IPS-18c (cell line): ENCODE results near the gene PAK1.
"Not testable (repeated sequence)": the region's sequence is repeated elsewhere in the genome, so short reads cannot be mapped to it uniquely, and the experiment has no call there.

Experiments
- H3K4me3 ChIP-seq: 2 replicates; pipeline ENCODE4 v1.7.0; 2013; ENCODE audit warnings: low read depth, mild to moderate bottlenecking, low read length, moderate library complexity; ENCODE audit not compliant: insufficient read depth
- H3K9me3 ChIP-seq: one replicate; pipeline ENCODE4 v1.6.1; 2013; ENCODE audit warnings: mild to moderate bottlenecking, low read length, moderate library complexity; ENCODE audit not compliant: control insufficient read depth, insufficient read depth

Gene PAK1

DNA sequence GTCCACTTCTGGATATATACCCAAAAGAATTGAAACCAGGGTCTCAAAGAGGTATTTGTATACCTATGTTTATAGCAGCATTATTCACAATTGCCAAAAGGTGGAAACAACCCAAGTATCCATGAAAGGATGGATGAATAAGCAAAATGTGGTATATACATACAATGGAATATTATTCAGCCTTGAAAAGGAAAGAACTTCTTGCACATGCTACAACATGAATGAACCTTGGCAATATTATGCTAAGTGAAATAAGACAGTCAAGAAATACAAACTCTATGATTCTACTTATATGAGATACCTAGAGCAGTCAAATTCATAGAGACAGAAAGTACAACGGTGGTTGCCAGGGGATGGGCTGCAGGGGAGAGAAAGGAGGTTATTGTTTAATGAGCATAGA, 21.6 kb upstream of the PAK1 start:
- no peaks in the 10 kb centered on the region for H3K9me3 ChIP-seq
- H3K4me3 ChIP-seq: no peak overlapping the region

DNA sequence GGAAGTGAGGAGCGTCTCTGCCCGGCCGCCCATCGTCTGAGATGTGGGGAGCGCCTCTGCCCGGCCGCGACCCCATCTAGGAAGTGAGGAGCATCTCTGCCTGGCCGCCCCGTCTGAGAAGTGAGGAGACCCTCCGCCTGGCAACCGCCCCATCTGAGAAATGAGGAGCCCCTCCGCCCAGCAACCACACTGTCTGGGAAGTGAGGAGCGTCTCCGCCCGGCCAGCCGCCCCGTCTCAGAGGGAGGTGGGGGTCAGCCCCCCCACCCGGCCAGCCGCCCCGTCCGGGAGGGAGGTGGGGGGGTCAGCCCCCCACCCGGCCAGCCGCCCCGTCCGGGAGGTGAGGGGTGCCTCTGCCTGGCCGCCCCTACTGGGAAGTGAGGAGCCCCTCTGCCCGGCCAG, 16.1 kb upstream of the PAK1 start:
- H3K4me3 ChIP-seq: not testable (repeated sequence)

DNA sequence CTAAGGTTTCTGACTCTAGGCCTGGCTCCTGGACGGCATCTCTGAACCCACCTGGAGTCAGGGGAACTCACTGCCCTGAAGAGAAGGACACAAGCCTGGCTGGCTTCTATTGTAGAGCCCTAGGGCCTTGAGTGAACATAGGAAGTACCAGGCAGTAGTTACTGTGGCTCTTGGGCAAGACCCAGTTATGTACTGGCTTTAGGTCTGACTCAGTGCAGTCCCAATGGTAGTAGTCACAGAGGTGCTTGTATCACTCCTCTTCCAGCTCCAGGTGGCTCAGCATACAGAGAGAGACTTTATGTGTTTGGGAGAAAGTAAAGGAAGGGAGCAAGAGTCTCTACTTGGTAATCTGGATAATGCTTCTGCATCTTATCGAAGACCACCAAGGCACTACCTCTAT, 13.9 kb upstream of the PAK1 start:
- Histone ChIP-seq H3K9me3 (no peaks in the 10 kb centered on the region), H3K4me3 (no peak overlapping the region)

More for the DNA sequence above, 16.1 kb upstream of the PAK1 start:
- H3K9me3 ChIP-seq: not testable (repeated sequence)

- H3K4me3 ChIP-seq: no peak overlapping the region
- no peaks in the 10 kb centered on the region for H3K9me3 ChIP-seq
Measured at GRCh38 chr11:77479746-77480352, 6.0 kb upstream of the PAK1 start.

GRCh38 chr11:77475206-77475605, 1.3 kb upstream of the PAK1 start:
- Histone ChIP-seq H3K9me3 (no peaks in the 10 kb centered on the region), H3K4me3 (no peak overlapping the region)

GRCh38 chr11:77474684-77475060, 778 bp upstream of the PAK1 start:
- Histone ChIP-seq H3K4me3 (peak overlapping the region; percentile 56; the same call in 1 of the 2 replicates), H3K9me3 (no peaks in the 10 kb centered on the region)

- Histone ChIP-seq H3K9me3 (no peaks in the 10 kb centered on the region), H3K4me3 (peak overlapping the region; percentile 86)
Measured at GRCh38 chr11:77472991-77473800, 698 bp downstream of the PAK1 start.

- Histone ChIP-seq H3K4me3 (peak overlapping the region; percentile 86), H3K9me3 (no peaks in the 10 kb centered on the region)
Measured at GRCh38 chr11:77471558-77472193, 2.2 kb downstream of the PAK1 start.

- peak overlapping the region; percentile 86; the same call in 1 of the 2 replicates for H3K4me3 ChIP-seq
- no peaks in the 10 kb centered on the region for H3K9me3 ChIP-seq
Measured at GRCh38 chr11:77470971-77471370, 2.9 kb downstream of the PAK1 start.

DNA sequence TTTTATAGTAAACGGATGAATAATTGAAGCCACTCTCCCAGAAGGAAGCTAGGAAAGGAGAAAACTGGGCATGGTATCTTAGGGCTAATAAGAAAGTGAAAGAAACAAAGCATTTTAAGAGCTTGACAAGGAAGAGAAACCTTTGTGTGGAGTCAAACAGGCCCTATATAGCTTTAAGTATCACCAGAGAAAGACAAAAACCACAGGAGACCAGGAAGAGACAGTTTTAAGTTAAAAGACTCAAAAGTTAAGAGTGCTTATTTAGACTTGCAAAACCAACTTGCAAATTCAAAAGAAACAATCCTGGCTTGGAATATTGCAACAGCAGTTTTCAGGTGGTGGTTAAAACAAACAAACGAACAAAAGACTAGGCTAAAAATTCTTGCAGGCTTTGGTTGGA, 3.4 kb downstream of the PAK1 start:
- H3K4me3 ChIP-seq: no peak overlapping the region

GRCh38 chr11:77468527-77468926, 5.4 kb downstream of the PAK1 start:
- Histone ChIP-seq H3K4me3 (no peak overlapping the region), H3K9me3 (no peaks in the 10 kb centered on the region)

More for the DNA sequence above, 3.4 kb downstream of the PAK1 start:
- no peaks in the 10 kb centered on the region for H3K9me3 ChIP-seq

GRCh38 chr11:77467993-77468392, 5.9 kb downstream of the PAK1 start:
- Histone ChIP-seq H3K4me3 (no peak overlapping the region), H3K9me3 (no peaks in the 10 kb centered on the region)

DNA sequence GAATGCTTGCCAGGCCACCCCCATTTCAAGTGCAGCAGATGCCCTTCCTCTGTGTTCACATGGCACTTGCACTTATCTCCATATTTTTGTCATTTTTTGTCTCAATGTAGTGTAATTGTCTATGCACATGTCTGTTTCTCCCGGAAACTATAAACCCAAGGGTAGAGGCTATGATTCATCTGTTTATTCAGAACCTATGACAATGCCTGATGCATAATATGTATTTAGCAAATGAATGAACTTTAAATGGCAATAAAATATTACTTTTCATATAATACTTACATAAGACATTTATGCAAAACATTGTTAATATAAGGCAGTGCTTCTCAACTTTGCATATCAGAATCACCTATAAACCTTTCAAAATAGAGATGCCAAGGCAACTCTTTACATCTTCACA, 6.7 kb downstream of the PAK1 start:
- Histone ChIP-seq H3K9me3 (no peaks in the 10 kb centered on the region), H3K4me3 (no peak overlapping the region)

DNA sequence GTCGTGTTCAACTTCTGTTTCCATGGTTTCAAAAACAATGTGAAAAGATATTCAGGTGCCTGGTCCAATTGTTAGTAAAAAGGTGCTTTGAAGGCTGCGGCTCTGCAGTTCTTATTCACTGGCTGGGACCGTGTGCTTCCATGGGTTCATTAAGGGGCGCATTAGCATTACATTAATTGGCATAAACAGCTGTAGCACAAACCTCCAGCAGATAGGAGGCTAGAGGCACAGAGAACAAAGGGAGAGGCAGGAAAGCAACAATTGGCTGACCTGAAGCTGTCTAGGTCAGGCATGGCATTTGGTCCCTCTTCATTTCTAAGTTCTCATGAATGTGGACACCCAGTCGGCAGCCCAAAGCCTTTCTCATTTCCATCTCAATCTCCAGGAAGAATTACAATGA, 16.6 kb downstream of the PAK1 start:
- Histone ChIP-seq H3K4me3 (no peak overlapping the region), H3K9me3 (no peaks in the 10 kb centered on the region)

- no peaks in the 10 kb centered on the region for H3K9me3 ChIP-seq
- H3K4me3 ChIP-seq: no peak overlapping the region
Measured at GRCh38 chr11:77455740-77456139, 18.2 kb downstream of the PAK1 start.

DNA sequence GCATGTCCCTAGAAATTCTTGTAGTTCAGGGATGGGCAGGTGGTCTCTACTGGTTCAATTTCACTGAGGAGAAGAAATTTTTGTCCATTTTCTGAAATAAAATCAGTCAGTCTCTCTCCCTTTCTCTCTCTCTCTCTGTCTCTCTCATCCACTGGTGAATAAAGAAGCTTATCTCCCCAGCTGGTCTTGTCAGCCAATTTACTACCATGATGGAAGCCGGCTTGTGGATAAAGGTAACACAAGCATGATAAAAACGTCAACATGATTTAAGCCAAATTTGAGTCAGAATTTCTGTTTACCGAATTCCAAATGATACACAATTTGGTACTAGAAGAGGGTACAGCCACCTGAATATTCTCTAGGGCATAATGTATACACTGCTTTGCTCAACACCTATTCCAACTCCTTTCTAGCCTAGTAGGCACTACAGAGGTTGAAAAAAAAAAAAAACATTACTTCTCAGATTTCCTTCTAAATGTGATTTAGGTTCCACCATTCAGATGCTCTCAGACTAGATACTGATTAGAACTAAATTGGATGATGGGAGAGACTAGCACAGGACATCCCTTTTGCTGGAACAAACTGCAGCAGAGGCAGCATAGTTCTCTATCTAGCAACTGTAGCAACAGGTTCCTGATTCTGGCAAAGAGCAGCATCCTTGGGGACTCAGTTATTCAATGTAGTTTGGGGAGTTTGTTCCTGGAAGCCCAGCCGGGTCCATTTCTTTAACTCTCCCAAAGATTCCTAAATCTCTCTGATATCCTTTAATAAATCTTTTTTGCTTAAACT, 18.8 kb downstream of the PAK1 start:
- Histone ChIP-seq H3K9me3 (no peaks in the 10 kb centered on the region), H3K4me3 (no peak overlapping the region)

DNA sequence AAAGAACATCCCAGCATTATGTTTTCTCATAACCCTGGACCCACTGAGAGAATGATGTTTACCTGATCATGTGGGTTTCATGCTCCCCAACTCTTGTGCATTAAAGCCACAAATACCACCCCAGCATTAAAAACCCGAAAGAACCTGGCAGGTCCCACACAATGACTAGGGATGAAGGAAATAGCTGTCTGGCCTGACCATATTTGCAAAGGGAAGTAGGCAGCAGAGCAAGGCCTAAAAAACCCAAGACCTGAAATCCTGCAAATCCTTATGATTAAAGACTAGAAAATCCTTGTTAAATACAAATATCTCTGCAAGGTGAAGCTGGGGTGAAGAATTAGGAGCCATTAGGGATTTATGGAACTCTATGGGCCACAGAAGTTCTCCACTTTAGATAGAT, 23.7 kb downstream of the PAK1 start:
- H3K9me3 ChIP-seq: no peaks in the 10 kb centered on the region
- H3K4me3 ChIP-seq: no peak overlapping the region
